AG04449 (cell line): Measurements from ENCODE around the gene DMD.
A peak's percentile ranks its signal among the peaks of the same experiment; 100 is the strongest.

ENCODE experiments used
- CTCF ChIA-PET: fragments of 350-600 bp; formaldehyde crosslinking; extraction: SDS; loops from one replicate; lab custom pipeline; 2021; ENCODE audit warnings: antibody characterized with exemption; lab: Yijun Ruan, JAX
- POLR2A ChIA-PET: fragments of 400-600, 350-600 bp; formaldehyde crosslinking; extraction: SDS; loops from one replicate; lab custom pipeline; 2020; ENCODE audit warnings: antibody characterized with exemption, inconsistent platforms; lab: Yijun Ruan, JAX
- DNase-seq: peaks from one replicate; pipeline ENCODE4 v3.0.0-alpha.2; 2010; ENCODE audit warnings: low read depth, low spot score
- H3K4me3 ChIP-seq: 2 replicates; pipeline ENCODE4 v1.5.1; 2011; ENCODE audit warnings: low read depth, mild to moderate bottlenecking, control low read depth, low read length
- TF ChIP-seq, protein P1 (sequence below): IDR thresholded peaks from one replicate; pipeline ENCODE4 v1.5.1; 2011; ENCODE audit warnings: mild to moderate bottlenecking, moderate library complexity, low read length, control low read depth, inconsistent platforms; ENCODE audit not compliant: insufficient read depth; ENCODE audit errors: missing control alignments

Gene DMD

DNA sequence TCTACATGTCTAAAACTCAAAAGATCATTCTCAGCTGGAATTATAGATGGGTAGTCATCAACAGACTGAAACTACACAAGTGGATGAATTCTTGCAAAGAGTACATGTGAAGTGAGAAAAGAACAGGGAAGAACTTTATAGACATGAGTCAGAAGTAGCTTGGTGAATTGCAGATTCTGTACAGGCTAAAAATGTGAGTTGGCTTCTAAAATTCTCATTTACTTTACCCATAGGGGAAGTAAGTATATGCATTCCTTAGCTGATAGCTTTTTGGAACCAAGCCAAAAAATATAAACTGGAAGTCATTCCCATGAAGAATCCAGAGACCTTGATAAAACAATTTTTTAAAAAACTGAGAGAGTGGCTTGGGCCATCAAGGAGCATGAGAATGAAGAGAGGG lies 1555.3 kb downstream of the DMD start:
- ChIA-PET CTCF (interaction anchor here (0.9 to 8.4 kb wide), 7 partner anchors 11 to 619 kb away, joined by 3 to 171 read pairs (median 5); no protein-coding TSS in a partner anchor), POLR2A (no interaction called here)
- peak; percentile 16 for DNase-seq
- TF ChIP-seq, protein P1, sequence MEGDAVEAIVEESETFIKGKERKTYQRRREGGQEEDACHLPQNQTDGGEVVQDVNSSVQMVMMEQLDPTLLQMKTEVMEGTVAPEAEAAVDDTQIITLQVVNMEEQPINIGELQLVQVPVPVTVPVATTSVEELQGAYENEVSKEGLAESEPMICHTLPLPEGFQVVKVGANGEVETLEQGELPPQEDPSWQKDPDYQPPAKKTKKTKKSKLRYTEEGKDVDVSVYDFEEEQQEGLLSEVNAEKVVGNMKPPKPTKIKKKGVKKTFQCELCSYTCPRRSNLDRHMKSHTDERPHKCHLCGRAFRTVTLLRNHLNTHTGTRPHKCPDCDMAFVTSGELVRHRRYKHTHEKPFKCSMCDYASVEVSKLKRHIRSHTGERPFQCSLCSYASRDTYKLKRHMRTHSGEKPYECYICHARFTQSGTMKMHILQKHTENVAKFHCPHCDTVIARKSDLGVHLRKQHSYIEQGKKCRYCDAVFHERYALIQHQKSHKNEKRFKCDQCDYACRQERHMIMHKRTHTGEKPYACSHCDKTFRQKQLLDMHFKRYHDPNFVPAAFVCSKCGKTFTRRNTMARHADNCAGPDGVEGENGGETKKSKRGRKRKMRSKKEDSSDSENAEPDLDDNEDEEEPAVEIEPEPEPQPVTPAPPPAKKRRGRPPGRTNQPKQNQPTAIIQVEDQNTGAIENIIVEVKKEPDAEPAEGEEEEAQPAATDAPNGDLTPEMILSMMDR = no peak
- H3K4me3 ChIP-seq = no peak overlapping the region

DNA sequence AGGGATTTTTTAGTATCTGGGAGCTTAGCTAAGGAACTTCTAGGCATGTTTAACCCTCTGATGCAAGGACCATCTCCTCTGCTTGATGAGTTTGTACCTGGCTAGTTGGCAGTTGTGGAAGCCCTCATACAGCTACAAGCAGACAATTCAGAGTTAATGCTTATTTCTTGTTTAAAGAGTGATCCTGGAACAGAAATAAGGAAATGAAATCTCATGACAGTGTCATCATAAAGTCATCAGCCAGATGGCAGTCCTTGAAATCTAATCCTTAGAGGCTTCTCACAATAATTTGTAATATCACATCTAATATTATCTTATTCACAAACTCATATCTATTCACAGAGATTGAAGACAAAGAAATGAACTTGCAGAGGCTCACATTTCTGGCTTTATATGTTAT lies 1557.9 kb downstream of the DMD start:
- TF ChIP-seq, protein P1 = no peak
- DNase-seq = no peak
- no peak overlapping the region for H3K4me3 ChIP-seq
- ChIA-PET POLR2A (no interaction called here), CTCF (no interaction called here)

DNA sequence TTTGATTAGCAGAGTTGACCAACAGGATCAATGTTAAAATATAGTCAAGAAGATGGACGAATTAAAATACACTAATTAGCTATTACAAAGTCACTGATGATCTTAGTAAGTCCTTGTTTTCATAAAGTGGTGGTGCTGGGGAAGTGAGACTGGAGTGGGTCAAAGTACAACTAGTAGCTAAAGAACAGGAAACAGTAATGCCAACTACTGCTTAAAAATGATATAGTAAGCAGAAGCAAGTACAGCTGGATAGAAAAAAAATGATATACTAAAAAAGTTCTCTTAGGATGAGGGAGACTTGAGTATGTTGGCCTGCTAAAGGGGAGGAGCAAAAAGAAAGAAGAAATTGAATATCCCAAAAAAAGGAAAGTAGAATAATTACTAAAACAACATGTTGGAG lies 1558.7 kb downstream of the DMD start:
- ChIA-PET POLR2A (no interaction called here), CTCF (no interaction called here)
- TF ChIP-seq, protein P1 = no peak
- H3K4me3 ChIP-seq = no peak overlapping the region
- no peak for DNase-seq

DNA sequence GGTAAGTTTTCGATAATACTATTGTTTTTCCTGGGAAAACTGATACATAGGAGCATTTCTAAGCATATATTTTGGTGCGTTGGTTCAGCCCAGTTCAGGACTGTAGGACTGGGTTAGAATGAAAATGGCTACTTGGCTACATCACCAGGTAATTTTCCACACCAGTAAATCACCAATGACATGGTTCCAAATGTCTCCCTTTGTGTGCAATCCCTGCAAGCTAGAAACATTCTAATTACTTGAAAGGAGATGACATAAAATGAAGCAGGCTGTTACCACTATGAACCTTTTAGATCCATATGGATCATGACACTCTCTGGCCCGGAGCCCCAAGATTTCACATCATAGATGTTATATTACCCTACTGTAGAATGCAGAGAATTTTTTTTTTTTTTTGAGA lies 1562.1 kb downstream of the DMD start:
- ChIA-PET CTCF (interaction anchor here (1.0 kb wide), 1 partner anchor 380 kb away, joined by 3 read pairs; no protein-coding TSS in a partner anchor), POLR2A (no interaction called here)
- H3K4me3 ChIP-seq = no peak overlapping the region
- TF ChIP-seq, protein P1 = no peak
- DNase-seq = no peak

DNA sequence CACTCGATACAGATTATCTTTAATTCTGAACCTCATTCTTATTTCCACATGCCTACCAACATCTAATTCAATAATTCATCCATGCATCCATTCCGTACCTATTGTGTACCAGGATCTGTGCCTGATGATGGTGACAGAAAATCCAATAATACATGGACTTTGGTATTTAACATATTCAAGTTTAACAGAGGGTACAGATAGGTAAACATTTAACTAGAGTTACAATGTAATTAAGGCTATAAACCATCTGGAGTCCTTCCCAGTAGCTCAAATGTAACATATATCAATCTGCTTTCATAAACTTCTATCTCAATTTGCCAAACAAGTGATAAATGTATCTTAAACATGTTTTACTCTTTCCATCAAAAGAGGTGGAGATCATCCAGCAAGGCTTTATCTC lies 1578.0 kb downstream of the DMD start:
- ChIA-PET CTCF (no interaction called here), POLR2A (no interaction called here)
- TF ChIP-seq, protein P1 = no peak
- DNase-seq = no peak
- H3K4me3 ChIP-seq = no peak overlapping the region

DNA sequence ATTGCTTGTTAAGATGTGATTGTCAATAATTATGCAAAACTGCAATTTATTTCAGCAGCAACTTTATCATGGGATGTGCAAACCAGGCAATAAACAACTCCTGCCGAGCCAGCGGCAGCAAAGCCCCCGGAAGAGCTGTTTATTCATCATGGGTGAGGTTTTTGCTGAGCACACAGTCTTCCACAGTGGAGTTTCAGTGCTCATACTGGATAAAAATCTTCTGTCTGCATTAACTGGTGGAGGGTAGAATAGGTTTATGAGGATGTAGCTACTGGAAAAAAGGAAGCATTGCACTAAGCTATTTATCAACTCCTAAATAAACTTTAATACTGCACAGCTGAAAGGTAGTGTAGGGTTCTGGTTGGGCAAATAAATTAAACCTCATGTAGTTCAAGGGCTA lies 1582.2 kb downstream of the DMD start:
- TF ChIP-seq, protein P1 = no peak
- ChIA-PET POLR2A (no interaction called here), CTCF (no interaction called here)
- no peak overlapping the region for H3K4me3 ChIP-seq
- no peak for DNase-seq
